NCI-H345 (cell line): Measurements from ENCODE around the gene SFRP4.

Source experiments
- DNase-seq: peaks from one replicate; lab custom pipeline; 2025; lab: John Stamatoyannopoulos, UW

The SFRP4 gene

DNA sequence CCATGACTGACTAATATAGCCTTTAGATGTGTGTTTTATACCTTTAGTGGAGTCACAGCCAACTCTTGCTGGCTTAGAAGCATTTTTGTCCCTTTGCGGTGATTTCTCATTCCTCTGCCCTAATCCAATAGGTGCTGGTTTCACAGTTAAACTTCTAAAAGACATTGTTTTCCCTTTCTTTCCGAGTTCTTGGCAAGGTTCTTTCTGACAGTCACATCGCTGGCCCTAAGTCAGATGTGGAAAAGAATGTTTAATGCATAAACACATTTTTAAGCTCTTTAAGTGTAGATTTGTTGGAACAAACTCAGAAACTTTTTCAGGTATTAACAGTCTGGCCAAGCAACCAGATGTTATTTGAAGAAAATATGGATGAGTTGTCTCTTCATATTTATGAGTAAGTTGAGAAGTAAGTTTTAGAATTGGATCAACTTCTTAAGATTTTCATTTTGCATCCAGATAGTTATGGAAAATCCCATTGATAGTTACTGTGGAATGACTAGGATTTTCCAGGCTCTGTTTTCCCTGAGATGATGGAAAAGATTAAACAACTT, 7.9 kb upstream of the SFRP4 start:
- DNase-seq, result no peak

- no peak for DNase-seq
Measured at GRCh38 chr7:37923996-37924395, 7.4 kb upstream of the SFRP4 start.

DNA sequence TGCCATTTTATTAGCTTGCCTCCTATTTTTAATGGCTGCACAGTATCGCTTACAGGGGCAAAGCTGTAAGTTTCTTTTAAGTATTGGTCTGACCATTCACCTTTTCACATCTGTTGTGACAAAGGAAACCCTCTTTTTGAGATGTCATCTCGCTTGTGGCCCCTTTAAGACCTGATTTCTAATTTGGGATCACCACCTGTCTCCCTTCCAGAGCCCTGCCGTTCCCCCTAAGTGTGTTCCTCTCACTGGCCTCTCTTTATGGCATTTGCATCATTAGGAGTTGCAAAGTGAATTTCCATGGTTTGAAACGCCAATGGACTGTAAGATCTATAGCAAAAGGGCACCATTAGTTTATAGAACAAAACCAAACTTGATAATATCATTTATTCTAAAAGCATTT, 5.3 kb upstream of the SFRP4 start:
- DNase-seq, result no peak

- peak; percentile 58 for DNase-seq
Measured at GRCh38 chr7:37920849-37921805, 4.5 kb upstream of the SFRP4 start.

- peak; percentile 83 for DNase-seq
Measured at GRCh38 chr7:37920305-37920848, 3.8 kb upstream of the SFRP4 start, which contains the start of gene EPDR1. EPDR1 (plus strand) TSS chr7:37920640; CDS start chr7:37920940, 300 bp downstream.

DNA sequence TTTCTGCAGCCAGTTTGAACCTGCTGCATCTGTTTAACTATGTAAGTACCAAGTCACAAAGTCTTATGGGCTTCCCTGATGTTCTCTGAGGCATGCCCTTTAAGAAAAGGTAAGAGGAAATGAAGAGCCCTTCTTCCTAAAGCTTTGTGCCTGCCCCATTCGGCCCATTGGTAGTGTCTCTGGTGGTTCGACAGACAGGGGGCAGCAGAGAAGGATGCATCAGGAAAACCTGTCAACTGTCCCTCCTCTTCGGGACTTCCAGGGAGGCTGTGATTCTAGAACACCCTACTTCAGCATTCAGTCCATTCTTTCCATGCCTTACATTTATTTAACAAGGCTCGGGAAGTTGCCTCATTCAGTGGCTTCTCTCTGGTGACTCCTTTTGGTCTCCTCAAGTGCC, 1.9 kb upstream of the SFRP4 start:
- DNase-seq, result no peak

- peak; percentile 59 for DNase-seq
Measured at GRCh38 chr7:37916017-37916672, 472 bp downstream of the SFRP4 start.

DNA sequence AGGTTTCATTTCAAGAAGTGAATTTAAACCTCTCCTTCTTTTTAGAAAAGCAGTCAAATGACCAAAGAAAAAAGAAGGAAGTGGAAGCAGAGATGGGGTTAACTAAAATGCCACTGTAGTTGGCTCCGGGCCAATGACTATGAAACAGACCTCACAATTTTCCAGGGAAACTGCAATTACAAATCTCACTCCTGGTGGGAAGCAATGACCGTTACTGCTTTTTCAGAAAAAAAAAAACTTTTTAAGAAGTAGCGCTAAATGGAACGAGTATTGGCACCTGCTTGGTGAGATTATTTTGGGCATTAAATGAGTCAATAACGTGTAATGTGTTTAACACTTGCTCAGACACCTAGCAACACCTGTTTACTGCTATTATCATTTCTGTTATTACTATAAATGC, 1.2 kb downstream of the SFRP4 start:
- DNase-seq, result no peak

- no peak for DNase-seq
Measured at GRCh38 chr7:37912756-37913155, 3.9 kb downstream of the SFRP4 start.

GRCh38 chr7:37908221-37908788, 8.3 kb downstream of the SFRP4 start:
- DNase-seq, result no peak

- no peak for DNase-seq
Measured at GRCh38 chr7:37901890-37902524, 14.6 kb downstream of the SFRP4 start.

DNA sequence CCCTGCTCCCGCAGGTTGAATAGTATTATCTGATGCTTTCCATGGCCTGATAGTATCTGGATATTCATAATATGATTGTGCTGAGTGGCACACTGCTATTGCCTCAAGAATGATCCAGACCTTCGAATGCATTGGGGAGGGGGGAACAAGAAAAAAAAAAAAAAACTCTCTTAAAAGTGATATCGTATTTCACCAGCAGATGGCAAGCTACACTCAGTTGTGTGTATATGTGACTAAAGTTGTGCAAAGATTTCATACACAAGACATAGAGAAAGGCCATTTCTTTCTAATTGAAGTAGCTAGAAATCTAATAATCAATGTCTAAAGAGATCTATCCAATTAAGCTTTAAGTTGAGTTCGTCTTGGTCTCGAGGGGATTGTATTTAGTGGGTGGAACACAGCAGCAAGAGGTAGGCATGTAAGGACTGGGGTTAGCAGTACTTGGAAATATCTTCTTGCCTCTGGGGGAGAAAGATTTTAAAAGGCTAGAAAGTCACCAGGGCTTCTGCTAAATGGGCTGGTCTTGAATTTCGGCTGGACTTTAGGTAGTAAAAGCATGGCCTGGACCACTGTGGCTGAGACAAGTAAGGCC, 15.3 kb downstream of the SFRP4 start:
- peak; percentile 19 for DNase-seq

- no peak for DNase-seq
Measured at GRCh38 chr7:37899712-37900247, 16.8 kb downstream of the SFRP4 start.

- DNase-seq, result no peak
Measured at GRCh38 chr7:37894671-37895070, 21.9 kb downstream of the SFRP4 start.

DNA sequence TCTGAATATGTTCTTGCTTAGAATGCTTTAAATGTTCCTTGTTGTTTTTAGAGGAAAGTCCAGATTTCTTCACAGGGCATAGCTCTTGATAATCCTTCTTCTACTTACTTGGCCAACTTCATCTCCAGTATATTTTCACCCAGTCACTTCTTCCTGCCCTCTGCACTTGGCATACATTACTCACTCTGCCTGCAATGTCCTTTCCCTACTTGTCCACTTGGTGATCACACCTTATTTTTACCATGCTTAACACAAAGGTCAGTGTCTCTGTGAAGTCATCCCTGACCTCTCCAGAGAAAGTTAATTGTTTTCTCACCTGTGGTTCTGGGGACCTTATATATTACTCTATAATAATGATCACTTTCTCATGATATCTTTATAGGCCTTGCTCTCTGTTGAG, 23.3 kb downstream of the SFRP4 start:
- no peak for DNase-seq

DNA sequence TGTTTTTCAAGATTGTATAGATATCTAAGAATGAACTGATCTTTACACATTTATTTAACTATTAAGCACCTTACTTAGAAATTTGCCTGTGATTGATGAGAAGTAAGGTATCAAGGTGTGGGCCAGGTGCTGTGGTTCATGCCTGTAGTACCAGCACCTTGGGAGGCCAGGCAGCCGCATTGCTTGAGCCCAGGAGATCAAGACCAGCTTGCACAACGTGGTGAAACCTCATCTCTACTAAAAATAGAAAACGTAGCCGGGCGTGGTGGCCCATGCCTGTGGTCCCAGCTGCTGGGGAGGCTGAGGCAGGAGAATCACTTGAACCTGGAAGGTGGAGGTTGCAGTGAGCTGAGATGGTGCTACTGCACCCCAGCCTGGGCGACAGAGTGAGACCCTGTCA, 34.5 kb downstream of the SFRP4 start:
- no peak for DNase-seq
